Loucy (cell line): ENCODE results near the gene MAT1A.

Source experiments
- EZH2phosphoT487 ChIP-seq: fragments of 200-600 bp; IDR thresholded peaks from 2 replicates; pipeline ENCODE4 v1.6.1; 2018; ENCODE audit warnings: antibody characterized with exemption, mild to moderate bottlenecking, moderate library complexity, borderline replicate concordance
- TF ChIP-seq, protein P1 (sequence below): fragments of 200-600 bp; sonication (generic); conservative IDR thresholded peaks from 2 replicates; pipeline ENCODE4 v1.5.1; 2014; ENCODE audit warnings: mild to moderate bottlenecking, antibody characterized with exemption, low read length

- no peak for TF ChIP-seq EZH2phosphoT487
- TF ChIP-seq, protein P1, sequence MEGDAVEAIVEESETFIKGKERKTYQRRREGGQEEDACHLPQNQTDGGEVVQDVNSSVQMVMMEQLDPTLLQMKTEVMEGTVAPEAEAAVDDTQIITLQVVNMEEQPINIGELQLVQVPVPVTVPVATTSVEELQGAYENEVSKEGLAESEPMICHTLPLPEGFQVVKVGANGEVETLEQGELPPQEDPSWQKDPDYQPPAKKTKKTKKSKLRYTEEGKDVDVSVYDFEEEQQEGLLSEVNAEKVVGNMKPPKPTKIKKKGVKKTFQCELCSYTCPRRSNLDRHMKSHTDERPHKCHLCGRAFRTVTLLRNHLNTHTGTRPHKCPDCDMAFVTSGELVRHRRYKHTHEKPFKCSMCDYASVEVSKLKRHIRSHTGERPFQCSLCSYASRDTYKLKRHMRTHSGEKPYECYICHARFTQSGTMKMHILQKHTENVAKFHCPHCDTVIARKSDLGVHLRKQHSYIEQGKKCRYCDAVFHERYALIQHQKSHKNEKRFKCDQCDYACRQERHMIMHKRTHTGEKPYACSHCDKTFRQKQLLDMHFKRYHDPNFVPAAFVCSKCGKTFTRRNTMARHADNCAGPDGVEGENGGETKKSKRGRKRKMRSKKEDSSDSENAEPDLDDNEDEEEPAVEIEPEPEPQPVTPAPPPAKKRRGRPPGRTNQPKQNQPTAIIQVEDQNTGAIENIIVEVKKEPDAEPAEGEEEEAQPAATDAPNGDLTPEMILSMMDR: no peak
These were observed 12.4 kb downstream of the MAT1A start for GRCh38 chr10:80277016-80277415.
